HepG2 (cell line): Measurements from ENCODE around the gene C16orf89. TPM values are rescaled to one million over a fixed set of nuclear protein-coding genes. Genes with fewer than 3 reads are reported as not detected.

ENCODE experiments used
- CC2D1A ChIP-seq: sonication (generic); formaldehyde crosslinking; IDR thresholded peaks from 2 replicates; pipeline ENCODE4 v1.8.1; 2023; ENCODE audit warnings: mild to moderate bottlenecking, missing genetic modification reagents
- HNRNPL ChIP-seq: fragments of 200-400 bp; formaldehyde crosslinking; IDR thresholded peaks from 2 replicates; pipeline ENCODE4 v1.6.1; 2017; ENCODE audit warnings: mild to moderate bottlenecking, low read depth, low read length
- PAXIP1 ChIP-seq: sonication (generic); formaldehyde crosslinking; conservative IDR thresholded peaks from 2 replicates; pipeline ENCODE4 v1.4.0; 2020; ENCODE audit warnings: mild to moderate bottlenecking, missing genetic modification reagents, moderate library complexity
- PBX3 ChIP-seq: sonication (generic); formaldehyde crosslinking; IDR thresholded peaks from 2 replicates; pipeline ENCODE4 v1.8.1; 2023; ENCODE audit warnings: missing genetic modification reagents, inconsistent platforms, borderline replicate concordance
- SIN3B ChIP-seq: fragments of 150-350 bp; IDR thresholded peaks from 2 replicates; pipeline ENCODE4 v1.6.1; 2014; ENCODE audit warnings: low read length
- SNAPC5 ChIP-seq: sonication (generic); formaldehyde crosslinking; IDR thresholded peaks from 2 replicates; pipeline ENCODE4 v1.8.1; 2023; ENCODE audit warnings: mild to moderate bottlenecking, missing genetic modification reagents, borderline replicate concordance
- TCF7L2 ChIP-seq: IDR thresholded peaks from 2 replicates; pipeline ENCODE4 v1.6.1; 2011; ENCODE audit warnings: mild to moderate bottlenecking, low read depth, low read length, moderate library complexity
- polyA plus RNA-seq, 8 experiments: library from polyadenylated mRNA; depleted of rRNA in 3 of 8; stranded (reverse) in 7 of 8; unstranded in 1 of 8; fragments of >200 nt; fragmentation: Illumina TruSeq in 4 of 8; extraction: Trizol in 4 of 8; gene quantifications; 2 replicates each; pipeline versions ENCODE4 v1.2.1 to v1.2.3, GENCODE V29; 2011 to 2016; ENCODE audit warnings: low read depth in 4 of 8, missing spikeins in 1 of 8, mixed read lengths in 1 of 8; ENCODE audit not compliant: insufficient read depth in 1 of 8
- total RNA-seq, 5 experiments: library from RNA; depleted of rRNA; stranded (reverse); fragments of >200 nt; fragmentation: Illumina TruSeq; extraction: Trizol; gene quantifications; 2 replicates each; pipeline ENCODE4 v1.2.3, GENCODE V29; 2016; ENCODE audit warnings: low read depth in 1 of 5
- TF ChIP-seq, protein P1 (sequence below): sonication (generic); formaldehyde crosslinking; IDR thresholded peaks from 2 replicates; pipeline ENCODE4 v1.4.0; 2020; ENCODE audit warnings: missing genetic modification reagents
- TF ChIP-seq, protein P2 (sequence below): sonication (generic); formaldehyde crosslinking; IDR thresholded peaks from 2 replicates; pipeline ENCODE4 v1.5.0; 2020; ENCODE audit warnings: missing genetic modification reagents
- TF ChIP-seq, protein P3 (sequence below): sonication (generic); formaldehyde crosslinking; IDR thresholded peaks from 2 replicates; pipeline ENCODE4 v1.5.1; 2020; ENCODE audit warnings: mild to moderate bottlenecking, missing genetic modification reagents, moderate library complexity

The C16orf89 gene
- total and polyA plus RNA-seq, 2 of the 13 experiments (the other 11 are each of a cell fraction or from before 2014, with no cell fraction given) = 1.9 to 3.4 TPM

GRCh38 chr16:5042574-5043171 is 23.1 kb downstream of the C16orf89 start (continued):
- TF ChIP-seq, protein P1, sequence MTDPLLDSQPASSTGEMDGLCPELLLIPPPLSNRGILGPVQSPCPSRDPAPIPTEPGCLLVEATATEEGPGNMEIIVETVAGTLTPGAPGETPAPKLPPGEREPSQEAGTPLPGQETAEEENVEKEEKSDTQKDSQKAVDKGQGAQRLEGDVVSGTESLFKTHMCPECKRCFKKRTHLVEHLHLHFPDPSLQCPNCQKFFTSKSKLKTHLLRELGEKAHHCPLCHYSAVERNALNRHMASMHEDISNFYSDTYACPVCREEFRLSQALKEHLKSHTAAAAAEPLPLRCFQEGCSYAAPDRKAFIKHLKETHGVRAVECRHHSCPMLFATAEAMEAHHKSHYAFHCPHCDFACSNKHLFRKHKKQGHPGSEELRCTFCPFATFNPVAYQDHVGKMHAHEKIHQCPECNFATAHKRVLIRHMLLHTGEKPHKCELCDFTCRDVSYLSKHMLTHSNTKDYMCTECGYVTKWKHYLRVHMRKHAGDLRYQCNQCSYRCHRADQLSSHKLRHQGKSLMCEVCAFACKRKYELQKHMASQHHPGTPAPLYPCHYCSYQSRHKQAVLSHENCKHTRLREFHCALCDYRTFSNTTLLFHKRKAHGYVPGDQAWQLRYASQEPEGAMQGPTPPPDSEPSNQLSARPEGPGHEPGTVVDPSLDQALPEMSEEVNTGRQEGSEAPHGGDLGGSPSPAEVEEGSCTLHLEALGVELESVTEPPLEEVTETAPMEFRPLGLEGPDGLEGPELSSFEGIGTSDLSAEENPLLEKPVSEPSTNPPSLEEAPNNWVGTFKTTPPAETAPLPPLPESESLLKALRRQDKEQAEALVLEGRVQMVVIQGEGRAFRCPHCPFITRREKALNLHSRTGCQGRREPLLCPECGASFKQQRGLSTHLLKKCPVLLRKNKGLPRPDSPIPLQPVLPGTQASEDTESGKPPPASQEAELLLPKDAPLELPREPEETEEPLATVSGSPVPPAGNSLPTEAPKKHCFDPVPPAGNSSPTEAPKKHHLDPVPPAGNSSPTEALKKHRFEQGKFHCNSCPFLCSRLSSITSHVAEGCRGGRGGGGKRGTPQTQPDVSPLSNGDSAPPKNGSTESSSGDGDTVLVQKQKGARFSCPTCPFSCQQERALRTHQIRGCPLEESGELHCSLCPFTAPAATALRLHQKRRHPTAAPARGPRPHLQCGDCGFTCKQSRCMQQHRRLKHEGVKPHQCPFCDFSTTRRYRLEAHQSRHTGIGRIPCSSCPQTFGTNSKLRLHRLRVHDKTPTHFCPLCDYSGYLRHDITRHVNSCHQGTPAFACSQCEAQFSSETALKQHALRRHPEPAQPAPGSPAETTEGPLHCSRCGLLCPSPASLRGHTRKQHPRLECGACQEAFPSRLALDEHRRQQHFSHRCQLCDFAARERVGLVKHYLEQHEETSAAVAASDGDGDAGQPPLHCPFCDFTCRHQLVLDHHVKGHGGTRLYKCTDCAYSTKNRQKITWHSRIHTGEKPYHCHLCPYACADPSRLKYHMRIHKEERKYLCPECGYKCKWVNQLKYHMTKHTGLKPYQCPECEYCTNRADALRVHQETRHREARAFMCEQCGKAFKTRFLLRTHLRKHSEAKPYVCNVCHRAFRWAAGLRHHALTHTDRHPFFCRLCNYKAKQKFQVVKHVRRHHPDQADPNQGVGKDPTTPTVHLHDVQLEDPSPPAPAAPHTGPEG (CRISPR knock-in tag) = 0 out of 2 replicates have a peak, but pooled peaks have one; percentile 61
- TF ChIP-seq, protein P2, sequence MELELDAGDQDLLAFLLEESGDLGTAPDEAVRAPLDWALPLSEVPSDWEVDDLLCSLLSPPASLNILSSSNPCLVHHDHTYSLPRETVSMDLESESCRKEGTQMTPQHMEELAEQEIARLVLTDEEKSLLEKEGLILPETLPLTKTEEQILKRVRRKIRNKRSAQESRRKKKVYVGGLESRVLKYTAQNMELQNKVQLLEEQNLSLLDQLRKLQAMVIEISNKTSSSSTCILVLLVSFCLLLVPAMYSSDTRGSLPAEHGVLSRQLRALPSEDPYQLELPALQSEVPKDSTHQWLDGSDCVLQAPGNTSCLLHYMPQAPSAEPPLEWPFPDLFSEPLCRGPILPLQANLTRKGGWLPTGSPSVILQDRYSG = no peak
- TF ChIP-seq HNRNPL (no peak), PBX3 (CRISPR knock-in tag) (no peak), TCF7L2 (no peak), SIN3B (no peak), CC2D1A (CRISPR knock-in tag) (no peak), SNAPC5 (no peak), PAXIP1 (CRISPR knock-in tag) (0 out of 2 replicates have a peak, but pooled peaks have one; percentile 15)
- TF ChIP-seq, protein P3, sequence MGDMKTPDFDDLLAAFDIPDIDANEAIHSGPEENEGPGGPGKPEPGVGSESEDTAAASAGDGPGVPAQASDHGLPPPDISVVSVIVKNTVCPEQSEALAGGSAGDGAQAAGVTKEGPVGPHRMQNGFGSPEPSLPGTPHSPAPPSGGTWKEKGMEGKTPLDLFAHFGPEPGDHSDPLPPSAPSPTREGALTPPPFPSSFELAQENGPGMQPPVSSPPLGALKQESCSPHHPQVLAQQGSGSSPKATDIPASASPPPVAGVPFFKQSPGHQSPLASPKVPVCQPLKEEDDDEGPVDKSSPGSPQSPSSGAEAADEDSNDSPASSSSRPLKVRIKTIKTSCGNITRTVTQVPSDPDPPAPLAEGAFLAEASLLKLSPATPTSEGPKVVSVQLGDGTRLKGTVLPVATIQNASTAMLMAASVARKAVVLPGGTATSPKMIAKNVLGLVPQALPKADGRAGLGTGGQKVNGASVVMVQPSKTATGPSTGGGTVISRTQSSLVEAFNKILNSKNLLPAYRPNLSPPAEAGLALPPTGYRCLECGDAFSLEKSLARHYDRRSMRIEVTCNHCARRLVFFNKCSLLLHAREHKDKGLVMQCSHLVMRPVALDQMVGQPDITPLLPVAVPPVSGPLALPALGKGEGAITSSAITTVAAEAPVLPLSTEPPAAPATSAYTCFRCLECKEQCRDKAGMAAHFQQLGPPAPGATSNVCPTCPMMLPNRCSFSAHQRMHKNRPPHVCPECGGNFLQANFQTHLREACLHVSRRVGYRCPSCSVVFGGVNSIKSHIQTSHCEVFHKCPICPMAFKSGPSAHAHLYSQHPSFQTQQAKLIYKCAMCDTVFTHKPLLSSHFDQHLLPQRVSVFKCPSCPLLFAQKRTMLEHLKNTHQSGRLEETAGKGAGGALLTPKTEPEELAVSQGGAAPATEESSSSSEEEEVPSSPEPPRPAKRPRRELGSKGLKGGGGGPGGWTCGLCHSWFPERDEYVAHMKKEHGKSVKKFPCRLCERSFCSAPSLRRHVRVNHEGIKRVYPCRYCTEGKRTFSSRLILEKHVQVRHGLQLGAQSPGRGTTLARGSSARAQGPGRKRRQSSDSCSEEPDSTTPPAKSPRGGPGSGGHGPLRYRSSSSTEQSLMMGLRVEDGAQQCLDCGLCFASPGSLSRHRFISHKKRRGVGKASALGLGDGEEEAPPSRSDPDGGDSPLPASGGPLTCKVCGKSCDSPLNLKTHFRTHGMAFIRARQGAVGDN = 0 out of 2 replicates have a peak, but pooled peaks have one; percentile 16
